Endothelial cell (in vitro differentiated cells): ENCODE results near the gene ANGPTL5. TPM values are rescaled to one million over a fixed set of nuclear protein-coding genes. Genes with fewer than 3 reads are reported as not detected.

Source experiments
- DNase-seq: peaks from one replicate; pipeline ENCODE4 v3.0.0; 2021; ENCODE audit warnings: low spot score
- H3K27ac Mint-ChIP-seq: one replicate; pipeline ENCODE4 v1.8.0; 2021; ENCODE audit warnings: mixed read lengths, inconsistent platforms; ENCODE audit not compliant: unreplicated experiment
- H3K27me3 Mint-ChIP-seq: one replicate; pipeline ENCODE4 v1.8.0; 2021; ENCODE audit warnings: mild to moderate bottlenecking, moderate library complexity, mixed read lengths, inconsistent platforms; ENCODE audit not compliant: unreplicated experiment
- H3K36me3 Mint-ChIP-seq: one replicate; pipeline ENCODE4 v1.8.0; 2021; ENCODE audit warnings: mild to moderate bottlenecking, low read depth, mixed read lengths, inconsistent platforms; ENCODE audit not compliant: unreplicated experiment
- H3K4me1 Mint-ChIP-seq: one replicate; pipeline ENCODE4 v1.8.0; 2021; ENCODE audit warnings: mild to moderate bottlenecking, mixed read lengths, inconsistent platforms; ENCODE audit not compliant: unreplicated experiment
- H3K4me3 Mint-ChIP-seq: one replicate; pipeline ENCODE4 v1.8.0; 2021; ENCODE audit warnings: mild to moderate bottlenecking, mixed read lengths, inconsistent platforms; ENCODE audit not compliant: unreplicated experiment
- H3K9me3 Mint-ChIP-seq: one replicate; pipeline ENCODE4 v1.8.0; 2021; ENCODE audit warnings: mixed read lengths, inconsistent platforms; ENCODE audit not compliant: unreplicated experiment
- total RNA-seq: library from RNA; stranded (reverse); fragmentation: NEBNext Ultra II Directional; extraction: Animal tissue kit (Norgen Biotek cat#: 25700); gene quantifications from one replicate; pipeline ENCODE4 v1.2.1, GENCODE V29; 2021; ENCODE audit not compliant: unreplicated experiment
- TF ChIP-seq, protein P1 (sequence below): fragments of 200-600 bp; sonication (generic); IDR thresholded peaks from one replicate; pipeline ENCODE4 v1.5.0; 2021; ENCODE audit warnings: antibody characterized with exemption; ENCODE audit not compliant: unreplicated experiment

ANGPTL5 gene
- total RNA-seq, 1 donor from 2014 or later: not detected

DNA sequence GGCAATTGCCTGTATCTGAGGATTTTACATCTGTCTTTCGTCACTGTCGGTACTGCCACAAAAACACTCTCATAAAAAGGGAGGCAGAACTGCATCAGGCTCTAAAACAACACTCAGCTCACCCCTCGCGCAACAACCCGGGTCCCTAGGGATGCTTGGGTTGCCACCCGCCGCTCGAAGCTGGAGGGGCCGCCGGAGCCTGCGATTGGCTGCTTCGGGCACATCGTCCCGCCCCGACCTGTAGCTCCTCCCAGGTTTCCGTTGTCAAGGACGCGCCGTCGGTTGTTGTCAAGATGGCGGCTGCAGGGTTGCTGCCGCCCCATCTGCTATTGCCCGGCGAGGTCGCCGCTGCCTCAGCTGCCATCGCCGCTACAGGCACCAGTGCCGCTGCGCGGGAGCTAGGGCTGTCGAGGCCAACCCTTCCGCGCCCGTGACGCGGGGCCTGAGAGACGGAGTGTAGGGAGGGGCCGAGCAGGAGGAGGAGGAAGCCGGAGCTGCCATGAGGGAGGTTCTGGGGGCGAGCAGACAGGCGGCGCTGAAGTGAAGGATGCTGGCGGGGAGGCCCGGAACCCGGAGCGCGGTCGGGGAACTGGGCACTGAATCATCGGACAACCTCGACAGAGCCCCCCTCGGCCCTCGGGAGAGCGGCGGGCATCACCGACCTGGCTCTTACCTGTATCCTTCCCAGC is 1.4 kb downstream of the ANGPTL5 start, which contains the start of gene CEP126:
CEP126 (plus strand) TSS at position 273 of the 689 bp plus-strand sequence; CDS start at position 548, 275 bp downstream.
- peaks cover 54% of the 10 kb centered on the region for H3K4me1 Mint-ChIP-seq
- peaks cover 4% of the 10 kb centered on the region for H3K36me3 Mint-ChIP-seq
- peak; percentile 95 for DNase-seq
- TF ChIP-seq, protein P1, sequence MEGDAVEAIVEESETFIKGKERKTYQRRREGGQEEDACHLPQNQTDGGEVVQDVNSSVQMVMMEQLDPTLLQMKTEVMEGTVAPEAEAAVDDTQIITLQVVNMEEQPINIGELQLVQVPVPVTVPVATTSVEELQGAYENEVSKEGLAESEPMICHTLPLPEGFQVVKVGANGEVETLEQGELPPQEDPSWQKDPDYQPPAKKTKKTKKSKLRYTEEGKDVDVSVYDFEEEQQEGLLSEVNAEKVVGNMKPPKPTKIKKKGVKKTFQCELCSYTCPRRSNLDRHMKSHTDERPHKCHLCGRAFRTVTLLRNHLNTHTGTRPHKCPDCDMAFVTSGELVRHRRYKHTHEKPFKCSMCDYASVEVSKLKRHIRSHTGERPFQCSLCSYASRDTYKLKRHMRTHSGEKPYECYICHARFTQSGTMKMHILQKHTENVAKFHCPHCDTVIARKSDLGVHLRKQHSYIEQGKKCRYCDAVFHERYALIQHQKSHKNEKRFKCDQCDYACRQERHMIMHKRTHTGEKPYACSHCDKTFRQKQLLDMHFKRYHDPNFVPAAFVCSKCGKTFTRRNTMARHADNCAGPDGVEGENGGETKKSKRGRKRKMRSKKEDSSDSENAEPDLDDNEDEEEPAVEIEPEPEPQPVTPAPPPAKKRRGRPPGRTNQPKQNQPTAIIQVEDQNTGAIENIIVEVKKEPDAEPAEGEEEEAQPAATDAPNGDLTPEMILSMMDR: no peak
- H3K27me3 Mint-ChIP-seq: peaks cover 15% of the 10 kb centered on the region
- peak within 1 kb of the TSS; percentile 93 for H3K4me3 Mint-ChIP-seq
- peak within 1 kb of the TSS; percentile 95 for H3K27ac Mint-ChIP-seq
- no peaks in the 10 kb centered on the region for H3K9me3 Mint-ChIP-seq

DNA sequence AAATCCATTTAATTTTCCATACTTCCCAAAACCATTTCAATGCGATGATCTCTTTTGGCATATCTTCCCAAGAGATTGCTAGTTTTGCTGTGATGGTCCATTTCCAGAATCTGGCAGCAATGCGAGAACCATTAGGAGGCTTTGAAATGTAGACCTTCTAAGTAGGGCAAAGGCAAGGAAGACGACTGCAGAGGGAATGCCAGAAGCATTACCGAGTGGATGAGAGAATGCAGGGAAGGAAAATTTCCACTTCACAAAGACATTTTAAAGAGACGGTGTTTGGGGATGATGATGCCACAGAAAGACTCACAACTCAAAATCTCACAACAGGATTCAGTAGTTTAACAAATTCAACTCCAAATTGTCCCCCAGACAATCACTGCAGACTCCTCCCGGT is 2.0 kb downstream of the ANGPTL5 start:
- peaks cover 54% of the 10 kb centered on the region for H3K4me1 Mint-ChIP-seq
- DNase-seq: no peak
- no peaks in the 10 kb centered on the region for H3K9me3 Mint-ChIP-seq
- H3K27ac Mint-ChIP-seq: peak overlapping the region; percentile 95
- H3K27me3 Mint-ChIP-seq: peaks cover 15% of the 10 kb centered on the region
- H3K4me3 Mint-ChIP-seq: peak overlapping the region; percentile 93
- peaks cover 4% of the 10 kb centered on the region for H3K36me3 Mint-ChIP-seq
- TF ChIP-seq, protein P1: no peak

DNA sequence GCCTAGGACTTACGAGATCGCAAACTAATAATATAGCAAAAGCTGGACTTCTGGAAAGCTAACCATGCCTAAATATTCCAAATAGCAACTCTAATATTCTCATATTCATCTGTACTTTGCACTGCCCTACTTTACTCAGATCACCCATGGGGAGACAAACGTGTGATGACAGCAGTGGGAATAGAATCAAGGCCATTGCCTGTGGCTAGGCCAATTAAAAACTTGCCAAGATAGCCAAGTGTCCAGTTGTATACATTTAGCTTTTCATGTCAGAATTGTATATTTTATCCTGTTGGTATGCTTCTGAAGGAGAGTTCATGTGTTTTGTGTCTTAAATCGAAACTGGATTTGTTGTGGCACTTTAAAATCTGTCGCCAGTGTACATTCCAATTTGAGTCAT is 2.7 kb downstream of the ANGPTL5 start:
- Mint-ChIP-seq H3K9me3 (no peaks in the 10 kb centered on the region), H3K36me3 (peaks cover 4% of the 10 kb centered on the region), H3K4me1 (peaks cover 54% of the 10 kb centered on the region), H3K4me3 (peak overlapping the region; percentile 93), H3K27me3 (peaks cover 15% of the 10 kb centered on the region), H3K27ac (peak overlapping the region; percentile 95)
- no peak for DNase-seq
- TF ChIP-seq, protein P1: no peak

DNA sequence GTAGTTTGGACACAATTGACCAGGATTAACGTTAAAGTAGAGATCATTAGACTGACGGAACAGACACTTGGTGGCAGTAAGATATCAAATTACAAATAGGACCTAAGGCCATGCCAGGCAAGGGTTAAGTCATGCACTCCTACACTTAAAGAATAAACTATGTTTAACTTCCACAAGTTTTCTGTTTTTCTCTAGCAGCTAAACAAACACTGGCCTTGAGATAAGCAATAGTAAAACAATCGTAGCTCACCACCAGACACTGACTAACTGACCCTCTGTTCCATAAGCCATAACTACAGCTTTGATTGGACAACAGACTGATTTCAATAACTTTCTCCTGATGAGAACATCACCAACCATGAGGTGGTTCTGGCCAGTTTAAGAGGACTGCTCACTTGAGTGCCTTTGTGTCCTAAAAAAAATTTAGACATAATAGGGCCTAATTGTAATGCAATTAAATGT is 3.5 kb downstream of the ANGPTL5 start:
- DNase-seq: no peak
- Mint-ChIP-seq H3K9me3 (no peaks in the 10 kb centered on the region), H3K4me1 (peaks cover 54% of the 10 kb centered on the region), H3K36me3 (peaks cover 4% of the 10 kb centered on the region), H3K4me3 (no peak overlapping the region), H3K27me3 (peaks cover 15% of the 10 kb centered on the region), H3K27ac (peak overlapping the region; percentile 91)
- TF ChIP-seq, protein P1: no peak

DNA sequence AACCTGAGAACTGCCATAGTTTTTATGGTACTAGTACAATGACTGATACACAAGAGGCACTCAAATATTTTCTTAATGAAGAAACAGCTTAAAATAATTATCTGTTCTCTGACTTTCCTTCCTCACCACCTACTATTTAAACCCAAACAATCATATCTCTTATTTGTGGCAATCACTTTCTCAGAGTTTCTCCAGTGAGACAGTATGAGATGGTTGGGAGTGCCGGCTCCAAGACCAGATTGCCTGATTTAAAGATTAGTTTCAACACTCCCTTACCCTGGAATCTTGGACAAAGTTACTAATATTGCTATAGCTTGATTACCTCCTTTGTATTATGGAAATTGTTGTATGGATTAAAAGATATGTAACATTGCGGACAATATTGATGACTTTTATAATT is 7.2 kb downstream of the ANGPTL5 start:
- peaks cover 2% of the 10 kb centered on the region for H3K27me3 Mint-ChIP-seq
- H3K4me1 Mint-ChIP-seq: peaks cover 31% of the 10 kb centered on the region

More for the DNA sequence above, 7.2 kb downstream of the ANGPTL5 start:
- no peak overlapping the region for H3K4me3 Mint-ChIP-seq
- TF ChIP-seq, protein P1: no peak
- no peak overlapping the region for H3K27ac Mint-ChIP-seq
- H3K36me3 Mint-ChIP-seq: peaks cover under 1% of the 10 kb centered on the region
- H3K9me3 Mint-ChIP-seq: no peaks in the 10 kb centered on the region
- DNase-seq: no peak
